ENCODE data around the gene HEPACAM2. TPM values are rescaled to one million over a fixed set of nuclear protein-coding genes. Genes with fewer than 3 reads are reported as not detected.

Gene HEPACAM2
- total RNA-seq (ENCODE audit: unreplicated experiment): not detected
- long read RNA-seq: 0 reads

DNA sequence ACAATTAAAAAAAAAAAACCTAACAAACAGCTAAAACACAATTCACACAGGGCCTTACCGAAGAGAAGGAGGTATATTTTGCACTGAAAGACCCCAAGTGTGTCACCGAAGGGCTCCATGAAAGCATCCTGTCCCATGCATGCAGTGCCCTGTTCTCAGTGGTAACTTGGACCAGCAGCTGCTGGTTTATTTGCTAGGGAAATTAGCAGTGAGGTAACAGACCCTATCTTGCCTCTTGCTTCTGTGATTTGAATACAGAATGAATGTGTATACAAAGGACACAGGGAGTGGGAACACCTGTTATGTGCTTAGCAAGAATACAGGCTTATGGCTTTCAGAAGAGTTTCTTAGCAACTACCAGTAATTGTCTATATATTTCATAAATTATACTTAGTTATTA is at the start of gene HEPACAM2:
Gene HEPACAM2 (minus strand): TSS at position 160 of the 400 bp plus-strand sequence.
- DNase-seq: no peak
- no peaks in the 10 kb centered on the region for H3K36me3 Mint-ChIP-seq (ENCODE audit: unreplicated experiment)
- no peak within 1 kb of the TSS for H3K27ac Mint-ChIP-seq (ENCODE audit: unreplicated experiment)
- TF ChIP-seq, protein P1, sequence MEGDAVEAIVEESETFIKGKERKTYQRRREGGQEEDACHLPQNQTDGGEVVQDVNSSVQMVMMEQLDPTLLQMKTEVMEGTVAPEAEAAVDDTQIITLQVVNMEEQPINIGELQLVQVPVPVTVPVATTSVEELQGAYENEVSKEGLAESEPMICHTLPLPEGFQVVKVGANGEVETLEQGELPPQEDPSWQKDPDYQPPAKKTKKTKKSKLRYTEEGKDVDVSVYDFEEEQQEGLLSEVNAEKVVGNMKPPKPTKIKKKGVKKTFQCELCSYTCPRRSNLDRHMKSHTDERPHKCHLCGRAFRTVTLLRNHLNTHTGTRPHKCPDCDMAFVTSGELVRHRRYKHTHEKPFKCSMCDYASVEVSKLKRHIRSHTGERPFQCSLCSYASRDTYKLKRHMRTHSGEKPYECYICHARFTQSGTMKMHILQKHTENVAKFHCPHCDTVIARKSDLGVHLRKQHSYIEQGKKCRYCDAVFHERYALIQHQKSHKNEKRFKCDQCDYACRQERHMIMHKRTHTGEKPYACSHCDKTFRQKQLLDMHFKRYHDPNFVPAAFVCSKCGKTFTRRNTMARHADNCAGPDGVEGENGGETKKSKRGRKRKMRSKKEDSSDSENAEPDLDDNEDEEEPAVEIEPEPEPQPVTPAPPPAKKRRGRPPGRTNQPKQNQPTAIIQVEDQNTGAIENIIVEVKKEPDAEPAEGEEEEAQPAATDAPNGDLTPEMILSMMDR (IDR thresholded peaks at IDR 0.05; ENCODE audit: partially characterized antibody, unreplicated experiment): no peak
- H3K9me3 Mint-ChIP-seq (ENCODE audit: unreplicated experiment): no peaks in the 10 kb centered on the region
- no peaks in the 10 kb centered on the region for H3K27me3 Mint-ChIP-seq (ENCODE audit: unreplicated experiment)
- no peak within 1 kb of the TSS for H3K4me3 Mint-ChIP-seq (ENCODE audit: unreplicated experiment)
- no peaks in the 10 kb centered on the region for H3K4me1 Mint-ChIP-seq (ENCODE audit: low read depth, unreplicated experiment)

GRCh38 chr7:93265220-93265619 is 39.0 kb upstream of the HEPACAM2 start:
- Mint-ChIP-seq H3K36me3 (ENCODE audit: unreplicated experiment) (no peaks in the 10 kb centered on the region), H3K9me3 (ENCODE audit: unreplicated experiment) (no peaks in the 10 kb centered on the region), H3K27ac (ENCODE audit: unreplicated experiment) (no peak overlapping the region), H3K4me1 (ENCODE audit: low read depth, unreplicated experiment) (no peaks in the 10 kb centered on the region), H3K27me3 (ENCODE audit: unreplicated experiment) (no peaks in the 10 kb centered on the region), H3K4me3 (ENCODE audit: unreplicated experiment) (no peak overlapping the region)
- no peak for DNase-seq
- TF ChIP-seq, protein P1 (IDR thresholded peaks at IDR 0.05; ENCODE audit: partially characterized antibody, unreplicated experiment): no peak

DNA sequence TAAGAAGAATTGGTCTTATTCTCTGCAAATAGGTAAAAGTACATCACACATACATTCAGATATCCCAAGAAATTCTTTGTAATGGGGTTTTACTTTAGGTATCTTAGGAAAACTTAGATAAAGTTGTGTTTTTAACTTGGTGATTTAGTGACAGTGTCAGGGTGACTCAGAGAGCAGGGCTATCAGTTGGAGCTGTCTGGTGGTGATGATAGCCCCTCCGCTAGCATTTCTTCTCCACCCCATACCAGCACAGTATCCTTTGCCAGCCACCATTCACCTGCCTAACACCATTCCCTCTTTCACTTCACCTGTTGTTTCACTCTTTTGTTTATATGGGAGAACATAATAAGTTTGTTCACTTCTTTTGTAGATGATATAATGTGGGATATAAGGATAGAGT is 36.3 kb upstream of the HEPACAM2 start:
- no peak for DNase-seq
- H3K9me3 Mint-ChIP-seq (ENCODE audit: unreplicated experiment): no peaks in the 10 kb centered on the region
- H3K4me1 Mint-ChIP-seq (ENCODE audit: low read depth, unreplicated experiment): no peaks in the 10 kb centered on the region
- H3K27ac Mint-ChIP-seq (ENCODE audit: unreplicated experiment): no peak overlapping the region
- no peaks in the 10 kb centered on the region for H3K27me3 Mint-ChIP-seq (ENCODE audit: unreplicated experiment)
- H3K4me3 Mint-ChIP-seq (ENCODE audit: unreplicated experiment): no peak overlapping the region
- no peaks in the 10 kb centered on the region for H3K36me3 Mint-ChIP-seq (ENCODE audit: unreplicated experiment)
- TF ChIP-seq, protein P1 (IDR thresholded peaks at IDR 0.05; ENCODE audit: partially characterized antibody, unreplicated experiment): no peak

DNA sequence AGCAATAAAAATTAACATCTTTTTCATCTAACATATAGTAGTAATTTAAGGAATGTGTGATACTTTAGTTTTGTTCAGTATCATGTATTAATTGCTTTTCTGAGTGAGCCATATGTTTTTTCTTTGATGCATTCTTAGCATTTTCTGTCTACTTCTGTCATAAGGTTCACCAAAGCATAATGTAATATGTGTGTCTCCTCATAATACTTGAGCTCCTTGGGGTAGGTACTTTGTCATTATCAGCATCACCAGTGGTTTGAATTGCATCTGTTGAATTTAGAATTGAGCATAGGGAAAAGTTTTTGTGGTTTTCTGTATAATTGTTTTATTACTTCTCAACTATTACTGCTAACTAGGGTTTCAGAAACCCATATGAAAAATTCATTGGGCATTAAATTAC is 32.4 kb upstream of the HEPACAM2 start:
- Mint-ChIP-seq H3K4me1 (ENCODE audit: low read depth, unreplicated experiment) (no peaks in the 10 kb centered on the region), H3K27me3 (ENCODE audit: unreplicated experiment) (no peaks in the 10 kb centered on the region), H3K4me3 (ENCODE audit: unreplicated experiment) (no peak overlapping the region), H3K9me3 (ENCODE audit: unreplicated experiment) (no peaks in the 10 kb centered on the region), H3K36me3 (ENCODE audit: unreplicated experiment) (no peaks in the 10 kb centered on the region), H3K27ac (ENCODE audit: unreplicated experiment) (no peak overlapping the region)
- TF ChIP-seq, protein P1 (IDR thresholded peaks at IDR 0.05; ENCODE audit: partially characterized antibody, unreplicated experiment): no peak
- no peak for DNase-seq

DNA sequence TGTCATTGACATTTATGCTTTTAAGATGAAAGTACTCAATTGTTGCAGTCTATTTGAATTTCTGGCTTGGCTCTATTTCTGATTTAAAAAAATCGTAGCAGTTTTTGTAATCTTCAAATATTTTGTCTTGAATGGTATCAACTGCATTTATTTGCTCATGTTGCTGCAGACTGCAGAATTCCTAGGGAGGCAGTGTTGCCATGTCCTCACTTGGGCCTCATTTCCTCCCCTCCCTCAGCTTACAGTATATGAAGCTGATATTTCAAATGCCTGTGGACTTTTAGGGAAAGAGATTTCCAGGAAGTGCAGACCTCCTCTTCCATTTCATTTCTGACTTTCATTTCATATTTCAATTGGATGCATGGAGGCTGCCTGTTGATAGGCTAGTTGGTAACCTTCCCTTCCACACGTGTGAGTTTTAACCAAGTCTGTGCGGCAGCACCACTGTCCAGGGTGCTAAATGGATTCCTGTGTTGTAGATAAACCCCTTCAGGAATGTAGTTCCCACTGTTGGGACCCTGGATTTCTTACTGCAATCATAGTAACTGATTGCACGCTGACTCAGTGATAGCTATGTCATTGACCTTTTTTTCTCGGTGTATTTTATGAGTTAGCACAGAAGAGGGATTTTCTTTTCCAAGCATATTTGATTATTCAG is 23.4 kb upstream of the HEPACAM2 start:
- DNase-seq: no peak
- Mint-ChIP-seq H3K4me3 (ENCODE audit: unreplicated experiment) (no peak overlapping the region), H3K27ac (ENCODE audit: unreplicated experiment) (no peak overlapping the region), H3K27me3 (ENCODE audit: unreplicated experiment) (no peaks in the 10 kb centered on the region), H3K4me1 (ENCODE audit: low read depth, unreplicated experiment) (no peaks in the 10 kb centered on the region), H3K36me3 (ENCODE audit: unreplicated experiment) (no peaks in the 10 kb centered on the region), H3K9me3 (ENCODE audit: unreplicated experiment) (no peaks in the 10 kb centered on the region)
- TF ChIP-seq, protein P1 (IDR thresholded peaks at IDR 0.05; ENCODE audit: partially characterized antibody, unreplicated experiment): no peak

All from glutamatergic neuron (in vitro differentiated cells).